ENCODE data around the gene LY6G5B. TPM values are rescaled to one million over a fixed set of nuclear protein-coding genes. Genes with fewer than 3 reads are reported as not detected.

The LY6G5B gene
- total and polyA plus RNA-seq, 2 donors (not counting 3 experiments of a cell fraction or from before 2014, with no cell fraction given), result 15.4 to 25.0 TPM

DNA sequence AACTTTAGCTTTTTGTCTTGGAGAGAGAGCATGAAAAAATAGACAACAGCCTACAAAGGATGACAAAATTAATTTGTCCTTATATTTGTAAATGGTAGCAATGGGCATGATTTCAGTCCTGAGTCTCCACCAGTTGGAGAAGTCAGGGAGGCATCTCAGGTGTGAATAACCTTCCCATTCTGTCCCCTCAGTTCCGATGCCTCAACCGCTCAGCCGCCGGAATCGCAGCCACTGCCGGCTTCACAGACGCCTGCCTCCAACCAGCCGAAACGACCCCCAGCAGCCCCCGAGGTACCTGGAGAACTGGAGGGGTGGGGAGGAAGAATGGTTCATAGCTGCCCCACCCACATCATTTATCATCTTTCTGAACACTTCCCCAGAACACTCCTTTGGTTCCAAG is 45.7 kb upstream of the LY6G5B start:
- Histone ChIP-seq H3K27me3 (ENCODE audit: control insufficient read depth in 2 of 2, insufficient read depth in 2 of 2, low read length in 2 of 2) (no peaks in the 10 kb centered on the region), H2AFZ (ENCODE audit: low read depth, low read length) (no peak overlapping the region), H3K4me1 (ENCODE audit: control insufficient read depth, extremely low read depth, insufficient read depth, low read length) (peaks cover 13% of the 10 kb centered on the region), H3K27ac (ENCODE audit: insufficient read depth, low read depth, low read length) (no peak overlapping the region), H3K4me3 (replicated peaks in 1 of 3; ENCODE audit: insufficient read depth in 1 of 3, low read depth in 1 of 3, low read length in 3 of 3) (no peak overlapping the region), H4K20me1 (replicated peaks; ENCODE audit: control insufficient read depth, extremely low read depth, insufficient read depth, low read length) (no peaks in the 10 kb centered on the region), H3K9me1 (replicated peaks; ENCODE audit: control insufficient read depth, extremely low read depth, insufficient read depth, low read length) (no peaks in the 10 kb centered on the region), H3K79me2 (ENCODE audit: control insufficient read depth, insufficient read depth, low read length) (peaks cover 66% of the 10 kb centered on the region), H3K9ac (replicated peaks; ENCODE audit: extremely low read depth, insufficient read depth, low read length) (no peak overlapping the region), H3K4me2 (ENCODE audit: insufficient read depth, low read length) (no peak overlapping the region), H3K36me3 (ENCODE audit: control insufficient read depth in 2 of 2, extremely low read depth in 1 of 2, insufficient read depth in 2 of 2, low read length in 2 of 2) (peaks cover 36 to 48% of the 10 kb centered on the region in 2 experiments), H3K9me3 (replicated peaks; ENCODE audit: control insufficient read depth, insufficient read depth, low read length) (no peaks in the 10 kb centered on the region)
- DNase-seq (ENCODE audit: low read depth, low spot score) (no peak), FAIRE-seq (no peak)
- intact Hi-C loops (cut with micrococcal nuclease) (loop anchor here (5.0 kb wide), 1 partner anchor 132 kb away; no protein-coding TSS in a partner anchor), dilution Hi-C loops (cut with MboI; ENCODE audit: extremely low pct_ligation_motif_present, low sequenced_read_pairs) (no loop called here)
- ChIA-PET CTCF (no interaction called here), POLR2A (no interaction called here)
- TF ChIP-seq JUN (IDR thresholded peaks at IDR 0.05; ENCODE audit: borderline replicate concordance, insufficient read depth, insufficient read length, low read depth), result no peak
- BruUV-seq (replicated peaks), result no TSS peak

DNA sequence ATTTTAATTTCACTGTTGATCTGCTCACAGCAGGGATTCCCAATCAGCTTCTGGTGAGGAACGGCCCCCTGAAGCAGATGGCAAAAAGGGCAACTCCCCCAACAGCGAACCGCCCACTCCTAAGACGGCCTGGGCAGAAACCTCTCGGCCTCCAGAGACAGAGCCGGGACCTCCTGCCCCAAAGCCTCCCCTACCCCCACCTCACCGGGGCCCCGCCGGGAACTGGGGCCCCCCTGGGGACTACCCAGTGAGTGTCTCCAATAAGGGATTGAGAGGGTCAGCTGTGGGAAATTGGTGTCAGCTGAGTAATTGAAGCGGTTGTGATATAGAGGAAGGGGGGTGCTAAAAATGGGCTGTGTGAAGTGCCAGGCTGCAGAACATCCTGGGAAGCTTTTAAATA is 42.8 kb upstream of the LY6G5B start:
- ChIA-PET CTCF (interaction anchor here (1.2 to 2.4 kb wide), 2 partner anchors 12 to 25 kb away, joined by 4 to 5 read pairs; partner anchors contain the start of gene BAG6), POLR2A (no interaction called here)

More for the DNA sequence above, 42.8 kb upstream of the LY6G5B start:
- peaks cover 58% of the 10 kb centered on the region for H3K79me2 ChIP-seq (ENCODE audit: control insufficient read depth, insufficient read depth, low read length)
- intact Hi-C loops (cut with micrococcal nuclease), result no loop called here
- peaks cover 9% of the 10 kb centered on the region for H3K4me1 ChIP-seq (ENCODE audit: control insufficient read depth, extremely low read depth, insufficient read depth, low read length)
- no peak for DNase-seq (ENCODE audit: low read depth, low spot score)
- no TSS peak for BruUV-seq (replicated peaks)
- no peak overlapping the region for H3K9ac ChIP-seq (replicated peaks; ENCODE audit: extremely low read depth, insufficient read depth, low read length)
- no peaks in the 10 kb centered on the region for H3K27me3 ChIP-seq (ENCODE audit: control insufficient read depth in 2 of 2, insufficient read depth in 2 of 2, low read length in 2 of 2)
- no peak for FAIRE-seq
- H3K36me3 ChIP-seq (ENCODE audit: control insufficient read depth in 2 of 2, extremely low read depth in 1 of 2, insufficient read depth in 2 of 2, low read length in 2 of 2), result peaks cover 41 to 72% of the 10 kb centered on the region in 2 experiments
- H2AFZ ChIP-seq (ENCODE audit: low read depth, low read length), result no peak overlapping the region
- no peaks in the 10 kb centered on the region for H3K9me1 ChIP-seq (replicated peaks; ENCODE audit: control insufficient read depth, extremely low read depth, insufficient read depth, low read length)
- no peak overlapping the region for H3K27ac ChIP-seq (ENCODE audit: insufficient read depth, low read depth, low read length)
- H3K9me3 ChIP-seq (replicated peaks; ENCODE audit: control insufficient read depth, insufficient read depth, low read length), result no peaks in the 10 kb centered on the region
- dilution Hi-C loops (cut with MboI; ENCODE audit: extremely low pct_ligation_motif_present, low sequenced_read_pairs), result no loop called here
- no peak overlapping the region for H3K4me3 ChIP-seq (replicated peaks in 1 of 3; ENCODE audit: insufficient read depth in 1 of 3, low read depth in 1 of 3, low read length in 3 of 3)
- no peak overlapping the region for H3K4me2 ChIP-seq (ENCODE audit: insufficient read depth, low read length)
- TF ChIP-seq, protein P1, sequence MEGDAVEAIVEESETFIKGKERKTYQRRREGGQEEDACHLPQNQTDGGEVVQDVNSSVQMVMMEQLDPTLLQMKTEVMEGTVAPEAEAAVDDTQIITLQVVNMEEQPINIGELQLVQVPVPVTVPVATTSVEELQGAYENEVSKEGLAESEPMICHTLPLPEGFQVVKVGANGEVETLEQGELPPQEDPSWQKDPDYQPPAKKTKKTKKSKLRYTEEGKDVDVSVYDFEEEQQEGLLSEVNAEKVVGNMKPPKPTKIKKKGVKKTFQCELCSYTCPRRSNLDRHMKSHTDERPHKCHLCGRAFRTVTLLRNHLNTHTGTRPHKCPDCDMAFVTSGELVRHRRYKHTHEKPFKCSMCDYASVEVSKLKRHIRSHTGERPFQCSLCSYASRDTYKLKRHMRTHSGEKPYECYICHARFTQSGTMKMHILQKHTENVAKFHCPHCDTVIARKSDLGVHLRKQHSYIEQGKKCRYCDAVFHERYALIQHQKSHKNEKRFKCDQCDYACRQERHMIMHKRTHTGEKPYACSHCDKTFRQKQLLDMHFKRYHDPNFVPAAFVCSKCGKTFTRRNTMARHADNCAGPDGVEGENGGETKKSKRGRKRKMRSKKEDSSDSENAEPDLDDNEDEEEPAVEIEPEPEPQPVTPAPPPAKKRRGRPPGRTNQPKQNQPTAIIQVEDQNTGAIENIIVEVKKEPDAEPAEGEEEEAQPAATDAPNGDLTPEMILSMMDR (IDR thresholded peaks at IDR 0.05; ENCODE audit: extremely low read depth in 1 of 2, insufficient read depth in 1 of 2, low read depth in 1 of 2, low read length in 2 of 2), result no peak
- no peak for TF ChIP-seq GATA2 (IDR thresholded peaks at IDR 0.05; ENCODE audit: insufficient read depth, insufficient read length, low read depth, low read length)
- TF ChIP-seq POLR2AphosphoS5 (IDR thresholded peaks at IDR 0.05; ENCODE audit: insufficient read depth, low read depth, low read length), result no peak
- no peak for TF ChIP-seq EZH2 (IDR thresholded peaks at IDR 0.05; ENCODE audit: borderline replicate concordance, low read depth, low read length, severe bottlenecking)
- TF ChIP-seq, protein P2, sequence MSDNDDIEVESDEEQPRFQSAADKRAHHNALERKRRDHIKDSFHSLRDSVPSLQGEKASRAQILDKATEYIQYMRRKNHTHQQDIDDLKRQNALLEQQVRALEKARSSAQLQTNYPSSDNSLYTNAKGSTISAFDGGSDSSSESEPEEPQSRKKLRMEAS (IDR thresholded peaks at IDR 0.05; ENCODE audit: insufficient read depth, insufficient read length), result no peak
- no peaks in the 10 kb centered on the region for H4K20me1 ChIP-seq (replicated peaks; ENCODE audit: control insufficient read depth, extremely low read depth, insufficient read depth, low read length)
